GM18858 (cell line): Measurements from ENCODE around the gene KHNYN.
"Not testable (repeated sequence)": the region's sequence is repeated elsewhere in the genome, so short reads cannot be mapped to it uniquely, and the experiment has no call there.

Experiments
- ATAC-seq: cut with Tn5 transposase; IDR thresholded peaks from one replicate; pipeline ENCODE4 v1.9.1; 2021; ENCODE audit not compliant: unreplicated experiment

The KHNYN gene

GRCh38 chr14:24429395-24430142 lies at the start of gene KHNYN, which contains the start of gene CBLN3:
Gene KHNYN, plus strand, starts transcription at chr14:24429954. Its CDS starts 777 bp downstream, at chr14:24430731.
Gene CBLN3, minus strand, starts transcription at chr14:24429668. Its CDS starts 614 bp downstream, at chr14:24429054.
- ATAC-seq = peak; percentile 84

GRCh38 chr14:24381363-24382063 lies 48.2 kb upstream of the KHNYN start:
- ATAC-seq = no peak

- ATAC-seq = no peak
Measured at GRCh38 chr14:24382064-24382371, 47.7 kb upstream of the KHNYN start.

- ATAC-seq = no peak
Measured at GRCh38 chr14:24384169-24384568, 45.6 kb upstream of the KHNYN start.

GRCh38 chr14:24385524-24385923 lies 44.2 kb upstream of the KHNYN start:
- no peak for ATAC-seq

GRCh38 chr14:24387009-24387345 lies 42.8 kb upstream of the KHNYN start:
- no peak for ATAC-seq

GRCh38 chr14:24387579-24387978 lies 42.2 kb upstream of the KHNYN start:
- ATAC-seq = not testable (repeated sequence)

- no peak for ATAC-seq
Measured at GRCh38 chr14:24388474-24389179, 41.1 kb upstream of the KHNYN start.

GRCh38 chr14:24389226-24389848 lies 40.4 kb upstream of the KHNYN start:
- ATAC-seq = no peak

- ATAC-seq = no peak
Measured at GRCh38 chr14:24390701-24391468, 38.9 kb upstream of the KHNYN start.

GRCh38 chr14:24392325-24393091 lies 37.2 kb upstream of the KHNYN start:
- no peak for ATAC-seq

- ATAC-seq = no peak
Measured at GRCh38 chr14:24394275-24394674, 35.5 kb upstream of the KHNYN start.

GRCh38 chr14:24395609-24396582 lies 33.9 kb upstream of the KHNYN start:
- no peak for ATAC-seq

- no peak for ATAC-seq
Measured at GRCh38 chr14:24397639-24398292, 32.0 kb upstream of the KHNYN start.

GRCh38 chr14:24398293-24398652 lies 31.5 kb upstream of the KHNYN start:
- ATAC-seq = no peak

- ATAC-seq = no peak
Measured at GRCh38 chr14:24398653-24399446, 30.9 kb upstream of the KHNYN start, which contains the start of gene NYNRIN. Gene NYNRIN, plus strand, starts transcription at chr14:24399003. Its CDS starts 244 bp downstream, at chr14:24399247.

GRCh38 chr14:24399447-24399822 lies 30.3 kb upstream of the KHNYN start:
- no peak for ATAC-seq
